BJ (cell line): ENCODE results near the gene S1PR1. TPM values are rescaled to one million over a fixed set of nuclear protein-coding genes. Genes with fewer than 3 reads are reported as not detected.

Experiments
- CTCF ChIA-PET: fragments of 350-600 bp; formaldehyde crosslinking; extraction: SDS; loops from one replicate; lab custom pipeline; 2021; ENCODE audit warnings: antibody characterized with exemption, inconsistent platforms; lab: Yijun Ruan, JAX
- POLR2A ChIA-PET: fragments of 300-600 bp; sonication (Branson Sonifier 250); formaldehyde crosslinking; extraction: SDS; loops from one replicate; lab custom pipeline; 2021; ENCODE audit warnings: antibody characterized with exemption; lab: Charles Lee
- DNase-seq: peaks from one replicate; pipeline ENCODE4 v3.0.0-alpha.2; 2011; ENCODE audit warnings: low read depth
- H3K27me3 ChIP-seq: 2 replicates; pipeline ENCODE4 v1.6.0; 2011; ENCODE audit warnings: low read length; ENCODE audit not compliant: control insufficient read depth, insufficient read depth
- H3K36me3 ChIP-seq: 2 replicates; pipeline ENCODE4 v1.5.1; 2011; ENCODE audit warnings: low read length; ENCODE audit not compliant: control insufficient read depth, insufficient read depth
- H3K4me3 ChIP-seq: 2 replicates; pipeline ENCODE4 v1.5.1; 2011; ENCODE audit warnings: low read depth, mild to moderate bottlenecking, control low read depth, low read length
- CTCF ChIP-seq: IDR thresholded peaks from 2 replicates; pipeline ENCODE4 v1.5.1; 2011; ENCODE audit warnings: low read depth, mild to moderate bottlenecking, control low read depth, inconsistent platforms, low read length, moderate library complexity; ENCODE audit not compliant: insufficient read depth
- polyA plus RNA-seq: library from polyadenylated mRNA; depleted of rRNA; stranded (reverse); fragments of >200 nt; gene quantifications from 2 replicates; pipeline ENCODE4 v1.2.3, GENCODE V29; 2011

The S1PR1 gene
- polyA plus RNA-seq, 1 experiment = 12.2 TPM

- no peak overlapping the region for H3K4me3 ChIP-seq
- no peak for TF ChIP-seq CTCF
- no peak for DNase-seq
- no peaks in the 10 kb centered on the region for H3K27me3 ChIP-seq
- no peaks in the 10 kb centered on the region for H3K36me3 ChIP-seq
- ChIA-PET POLR2A (no interaction called here), CTCF (interaction anchor here (1.1 kb wide), 1 partner anchor 23 kb away, joined by 3 read pairs; no protein-coding TSS in a partner anchor)
Measured at GRCh38 chr1:101265684-101266083, 28.9 kb downstream of the S1PR1 start.

- no peak overlapping the region for H3K4me3 ChIP-seq
- ChIA-PET CTCF (interaction anchor here (1.2 to 1.5 kb wide), 2 partner anchors 8 to 21 kb away, joined by 4 read pairs; no protein-coding TSS in a partner anchor), POLR2A (no interaction called here)
- H3K36me3 ChIP-seq = no peaks in the 10 kb centered on the region
- DNase-seq = no peak
- no peak for TF ChIP-seq CTCF
- no peaks in the 10 kb centered on the region for H3K27me3 ChIP-seq
Measured at GRCh38 chr1:101267082-101267481, 30.3 kb downstream of the S1PR1 start.

GRCh38 chr1:101268893-101269292 is 32.1 kb downstream of the S1PR1 start:
- H3K36me3 ChIP-seq = no peaks in the 10 kb centered on the region
- ChIA-PET CTCF (interaction anchor here (1.0 to 1.8 kb wide), 2 partner anchors 10 to 19 kb away, joined by 3 to 4 read pairs; no protein-coding TSS in a partner anchor), POLR2A (no interaction called here)
- no peaks in the 10 kb centered on the region for H3K27me3 ChIP-seq
- DNase-seq = no peak
- TF ChIP-seq CTCF = no peak
- H3K4me3 ChIP-seq = no peak overlapping the region

GRCh38 chr1:101275672-101276071 is 38.9 kb downstream of the S1PR1 start:
- CTCF ChIA-PET = no interaction called here
- Histone ChIP-seq H3K4me3 (no peak overlapping the region), H3K27me3 (no peaks in the 10 kb centered on the region), H3K36me3 (no peaks in the 10 kb centered on the region)
- no peak for DNase-seq
- no peak for TF ChIP-seq CTCF
- POLR2A ChIA-PET = no interaction called here

- H3K27me3 ChIP-seq = no peaks in the 10 kb centered on the region
- DNase-seq = no peak
- H3K36me3 ChIP-seq = no peaks in the 10 kb centered on the region
- POLR2A ChIA-PET = no interaction called here
- CTCF ChIA-PET = no interaction called here
- H3K4me3 ChIP-seq = no peak overlapping the region
- TF ChIP-seq CTCF = no peak
Measured at GRCh38 chr1:101276818-101277217, 40.0 kb downstream of the S1PR1 start.
